ENCODE results near the gene CHMP6.
"Not testable (repeated sequence)": the region's sequence is repeated elsewhere in the genome, so short reads cannot be mapped to it uniquely, and the experiment has no call there.

The CHMP6 gene

GRCh38 chr17:81020443-81020766, 28.8 kb downstream of the CHMP6 start:
- TF ChIP-seq JUND (IDR thresholded peaks at IDR 0.05; ENCODE audit: low read depth): no peak
- no peak for DNase-seq (ENCODE audit: low read depth in 1 of 2, low spot score in 1 of 2)
- in situ Hi-C loops (cut with HindIII; ENCODE audit: low pct_unique_long_range_greater_than_20kb, low sequenced_read_pairs): no loop called here

GRCh38 chr17:81020767-81021497, 29.3 kb downstream of the CHMP6 start:
- DNase-seq (ENCODE audit: low read depth in 1 of 2, low spot score in 1 of 2): no peak
- in situ Hi-C loops (cut with HindIII; ENCODE audit: low pct_unique_long_range_greater_than_20kb, low sequenced_read_pairs): no loop called here
- no peak for TF ChIP-seq JUND (IDR thresholded peaks at IDR 0.05; ENCODE audit: low read depth)

DNA sequence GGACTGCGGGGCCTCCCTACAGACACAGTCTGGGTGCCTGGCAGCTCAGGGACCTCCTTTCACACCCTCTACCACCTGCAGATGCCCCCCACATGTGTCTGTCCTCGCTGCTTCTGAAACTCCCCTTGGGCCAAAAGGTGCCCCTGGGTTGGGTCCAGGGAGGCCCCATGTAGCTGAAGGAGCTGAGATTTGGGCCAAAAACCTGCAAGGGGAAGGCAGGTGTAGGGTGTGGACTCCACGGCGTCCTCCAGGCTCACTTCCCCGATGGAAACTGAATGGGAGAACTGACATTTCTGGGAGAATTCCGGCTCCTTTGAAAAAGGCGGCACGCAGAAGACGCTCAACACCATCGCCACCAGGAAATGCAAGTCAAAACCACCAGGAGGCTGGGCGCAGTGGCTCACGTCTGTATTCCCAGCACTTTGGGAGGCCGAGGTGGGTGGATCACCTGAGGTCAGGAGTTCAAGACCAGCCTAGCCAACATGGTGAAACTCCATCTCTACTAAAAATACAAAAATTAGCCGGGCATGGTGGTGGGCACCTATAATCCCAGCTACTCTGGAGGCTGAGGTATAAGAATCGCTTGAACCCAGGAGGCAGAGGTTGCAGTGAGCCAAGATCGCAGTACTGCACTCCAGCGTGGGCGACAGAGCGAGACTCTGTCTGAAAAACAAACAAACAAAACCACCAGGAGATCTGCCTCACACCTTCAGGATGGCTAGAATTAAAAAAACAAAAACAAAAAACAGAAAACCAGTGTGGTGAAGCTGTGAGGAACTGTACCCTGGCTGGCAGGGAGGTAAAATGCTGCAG, 30.1 kb downstream of the CHMP6 start:
- in situ Hi-C loops (cut with HindIII; ENCODE audit: low pct_unique_long_range_greater_than_20kb, low sequenced_read_pairs): no loop called here
- no peak for TF ChIP-seq JUND (IDR thresholded peaks at IDR 0.05; ENCODE audit: low read depth)
- DNase-seq (ENCODE audit: low read depth in 1 of 2, low spot score in 1 of 2): no peak

DNA sequence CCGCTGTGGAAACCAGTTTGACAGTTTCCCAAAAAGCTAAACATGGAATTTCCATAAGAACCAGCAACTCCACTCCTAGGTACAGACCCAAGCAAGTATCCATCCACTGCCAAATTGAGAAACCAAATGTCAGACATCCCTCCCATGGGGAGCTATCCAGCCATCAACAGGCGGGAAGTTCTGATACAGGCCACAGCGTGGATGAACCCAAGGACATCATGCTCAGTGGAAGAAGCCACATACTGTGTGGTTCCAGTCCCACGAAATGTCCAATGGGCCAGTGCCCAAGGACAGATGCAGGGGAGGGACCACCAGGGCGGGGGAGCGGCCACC, 30.7 kb downstream of the CHMP6 start:
- in situ Hi-C loops (cut with HindIII; ENCODE audit: low pct_unique_long_range_greater_than_20kb, low sequenced_read_pairs): no loop called here
- no peak for DNase-seq (ENCODE audit: low read depth in 1 of 2, low spot score in 1 of 2)
- no peak for TF ChIP-seq JUND (IDR thresholded peaks at IDR 0.05; ENCODE audit: low read depth)

DNA sequence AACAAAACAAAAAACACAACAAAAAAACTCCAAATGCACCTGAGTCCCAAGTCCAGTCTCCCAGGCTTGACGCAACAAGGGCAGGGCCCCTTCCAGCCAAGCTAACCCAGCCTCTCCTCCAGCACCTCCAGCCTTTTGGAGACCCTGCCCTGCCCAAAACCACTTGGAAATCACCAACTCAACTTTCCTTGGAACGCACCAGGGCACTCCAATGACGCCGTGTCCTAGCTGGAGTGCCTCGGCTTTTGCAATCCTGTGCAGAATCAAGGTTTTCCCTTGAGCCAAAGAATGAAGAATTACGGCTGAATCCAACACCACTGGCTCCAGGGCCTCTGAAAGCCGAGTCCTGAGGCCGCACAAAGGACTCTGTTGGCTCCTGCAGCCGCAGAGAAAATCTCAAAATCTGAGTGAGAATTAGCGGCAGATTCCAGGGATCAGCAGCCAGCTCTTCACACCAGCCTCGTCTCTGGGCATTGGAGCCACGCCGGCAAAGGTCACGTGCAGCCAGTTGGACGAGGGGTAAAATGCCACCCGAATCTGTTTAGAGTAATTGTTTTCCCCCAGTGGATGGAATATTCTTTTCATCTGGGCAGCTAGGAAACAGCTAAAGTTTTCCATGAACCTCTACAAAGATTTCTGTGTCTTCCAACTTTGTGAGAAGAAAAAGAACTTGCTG, 33.6 kb downstream of the CHMP6 start:
- no peak for DNase-seq (ENCODE audit: low read depth in 1 of 2, low spot score in 1 of 2)
- in situ Hi-C loops (cut with HindIII; ENCODE audit: low pct_unique_long_range_greater_than_20kb, low sequenced_read_pairs): no loop called here
- no peak for TF ChIP-seq JUND (IDR thresholded peaks at IDR 0.05; ENCODE audit: low read depth)

DNA sequence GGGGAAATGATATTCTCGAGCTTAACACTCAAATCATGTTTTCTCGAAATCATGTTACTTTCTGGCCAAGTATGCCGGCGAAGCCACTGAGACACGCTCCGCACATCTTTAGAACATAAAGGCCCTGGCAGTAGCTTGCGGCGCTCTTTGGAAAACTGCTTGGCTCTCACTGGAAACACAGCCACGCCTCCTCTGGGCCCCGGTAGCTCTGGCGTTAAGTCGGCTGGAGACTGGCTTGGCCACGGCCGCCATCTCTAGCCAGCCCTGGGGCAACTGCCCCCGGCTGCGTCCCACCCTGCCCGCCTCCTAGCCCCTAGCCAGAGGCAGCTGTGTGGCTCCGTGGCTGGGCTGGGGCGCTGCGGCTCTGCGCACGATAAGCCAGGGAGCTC, 34.1 kb downstream of the CHMP6 start:
- TF ChIP-seq JUND (IDR thresholded peaks at IDR 0.05; ENCODE audit: low read depth): no peak
- in situ Hi-C loops (cut with HindIII; ENCODE audit: low pct_unique_long_range_greater_than_20kb, low sequenced_read_pairs): no loop called here
- no peak for DNase-seq (ENCODE audit: low read depth in 1 of 2, low spot score in 1 of 2)

- no peak for DNase-seq (ENCODE audit: low read depth in 1 of 2, low spot score in 1 of 2)
- TF ChIP-seq JUND (IDR thresholded peaks at IDR 0.05; ENCODE audit: low read depth): no peak
- in situ Hi-C loops (cut with HindIII; ENCODE audit: low pct_unique_long_range_greater_than_20kb, low sequenced_read_pairs): no loop called here
These were observed 34.8 kb downstream of the CHMP6 start for GRCh38 chr17:81026266-81027036.

DNA sequence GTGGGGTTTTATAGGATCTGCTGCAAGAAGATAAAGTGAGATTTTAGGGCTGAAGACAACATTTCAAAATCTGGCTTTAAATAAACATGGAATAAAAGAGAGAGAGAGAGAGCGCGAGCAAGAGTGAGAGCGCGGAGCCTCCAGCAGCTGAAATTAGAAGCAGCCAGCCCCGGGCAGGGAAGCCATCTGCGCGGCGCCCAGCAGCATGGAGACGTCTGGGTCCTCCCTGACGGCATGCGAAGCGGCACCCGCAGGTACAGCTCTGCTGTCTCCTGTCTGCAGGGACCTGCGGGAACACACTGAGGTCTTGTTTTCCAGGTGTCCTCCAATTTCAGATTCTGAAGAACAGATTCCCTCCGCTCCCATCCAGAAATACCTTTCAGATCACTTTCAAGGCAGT, 35.4 kb downstream of the CHMP6 start:
- no peak for DNase-seq (ENCODE audit: low read depth in 1 of 2, low spot score in 1 of 2)
- no peak for TF ChIP-seq JUND (IDR thresholded peaks at IDR 0.05; ENCODE audit: low read depth)
- in situ Hi-C loops (cut with HindIII; ENCODE audit: low pct_unique_long_range_greater_than_20kb, low sequenced_read_pairs): no loop called here

- no peak for TF ChIP-seq JUND (IDR thresholded peaks at IDR 0.05; ENCODE audit: low read depth)
- in situ Hi-C loops (cut with HindIII; ENCODE audit: low pct_unique_long_range_greater_than_20kb, low sequenced_read_pairs): no loop called here
- DNase-seq (ENCODE audit: low read depth in 1 of 2, low spot score in 1 of 2): no peak
These were observed 36.2 kb downstream of the CHMP6 start for GRCh38 chr17:81027591-81028505.

DNA sequence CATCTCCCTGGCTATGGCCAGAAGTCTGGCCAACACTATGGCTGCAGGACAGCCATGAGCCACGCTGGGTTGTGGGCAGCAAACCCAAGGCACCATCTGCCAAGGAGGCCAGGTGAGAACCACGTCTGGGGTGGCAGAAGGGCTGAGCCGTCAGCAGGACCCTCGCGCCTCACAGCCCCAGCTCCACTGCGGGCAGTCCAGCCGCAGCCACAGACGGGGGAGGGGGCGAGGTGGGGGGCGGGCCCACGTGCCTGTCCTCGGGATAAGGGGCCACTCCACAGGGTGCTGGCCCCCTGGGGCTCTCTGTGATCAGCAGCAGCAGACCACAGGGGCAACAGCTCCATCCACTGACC, 36.8 kb downstream of the CHMP6 start:
- in situ Hi-C loops (cut with HindIII; ENCODE audit: low pct_unique_long_range_greater_than_20kb, low sequenced_read_pairs): no loop called here
- no peak for TF ChIP-seq JUND (IDR thresholded peaks at IDR 0.05; ENCODE audit: low read depth)
- DNase-seq (ENCODE audit: low read depth in 1 of 2, low spot score in 1 of 2): no peak

DNA sequence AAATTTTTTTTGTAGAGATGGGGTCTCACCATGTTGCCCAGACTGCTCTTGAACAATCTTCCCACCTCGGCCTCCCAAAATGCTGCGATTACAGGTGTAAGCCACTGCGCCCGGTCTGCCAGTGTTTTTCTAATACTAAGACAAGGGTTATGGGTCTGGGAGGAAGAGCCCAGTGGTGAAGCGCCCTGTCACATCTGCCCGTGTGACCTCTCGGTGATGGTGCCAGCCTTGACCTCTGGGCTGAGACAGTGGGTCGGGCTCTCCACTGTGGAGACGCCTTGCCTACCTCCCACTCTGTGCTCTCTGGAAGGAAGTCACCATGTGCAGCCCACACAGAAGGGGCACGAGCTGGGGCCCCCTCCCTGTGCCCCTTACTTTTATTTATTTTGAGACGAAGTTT, 38.2 kb downstream of the CHMP6 start:
- in situ Hi-C loops (cut with HindIII; ENCODE audit: low pct_unique_long_range_greater_than_20kb, low sequenced_read_pairs): no loop called here
- TF ChIP-seq JUND (IDR thresholded peaks at IDR 0.05; ENCODE audit: low read depth): no peak
- no peak for DNase-seq (ENCODE audit: low read depth in 1 of 2, low spot score in 1 of 2)

DNA sequence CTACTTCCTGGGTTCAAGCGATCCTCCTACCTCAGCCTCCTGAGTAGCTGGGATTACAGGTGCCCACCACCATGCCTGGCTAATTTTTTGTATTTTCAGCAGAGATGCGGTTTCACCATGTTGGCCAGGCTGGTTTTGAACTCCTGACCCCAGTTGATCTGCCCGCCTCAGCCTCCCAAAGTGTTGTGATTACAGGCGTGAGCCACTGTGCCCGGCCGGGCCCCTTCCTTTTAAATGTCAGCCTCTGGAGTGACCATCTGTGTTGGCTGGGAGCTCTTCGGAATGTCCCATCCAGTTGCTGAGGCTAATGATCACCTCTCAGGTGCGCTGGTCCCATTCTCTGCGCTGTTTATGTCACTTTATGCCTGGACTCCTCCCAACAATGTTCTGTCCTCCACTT, 38.7 kb downstream of the CHMP6 start:
- in situ Hi-C loops (cut with HindIII; ENCODE audit: low pct_unique_long_range_greater_than_20kb, low sequenced_read_pairs): not testable (repeated sequence)

More for the DNA sequence above, 38.7 kb downstream of the CHMP6 start:
- not testable (repeated sequence) for DNase-seq (ENCODE audit: low read depth in 1 of 2, low spot score in 1 of 2)
